Spleen (tissue), 7 donors: ENCODE results near the gene PACSIN2.
"Not testable (repeated sequence)": the region's sequence is repeated elsewhere in the genome, so short reads cannot be mapped to it uniquely, and the experiment has no call there.

Experiments used
- CTCF ChIP-seq, 11 experiments: fragments of 200-600 bp in 7 of 11; fragments of 450-650 bp in 4 of 11; sonication (generic) in 4 of 11; IDR thresholded peaks in 8 of 11; conservative IDR thresholded peaks in 3 of 11; 1 replicate in 7 of 11; 2 replicates in 4 of 11; pipeline versions ENCODE4 v1.4.0 to v1.8.0; 2016 to 2021; ENCODE audit warnings: antibody characterized with exemption in 11 of 11, inconsistent platforms in 4 of 11, mild to moderate bottlenecking in 1 of 11
- POLR2A ChIP-seq, 3 donors: fragments of 450-650 bp; IDR thresholded peaks; one replicate each; pipeline ENCODE4 v1.5.1; 2017; ENCODE audit warnings: antibody characterized with exemption in 3 of 3, mild to moderate bottlenecking in 1 of 3
- donor health status: DM: no; HTN: no; CAD: no; lungs with moderate emphysema.
- donor health status: DM: no; HTN: no; CAD: no.
- donor health status: DM: no; HTN: no; CAD: no.

GRCh38 chr22:42936680-42937079 lies 78.3 kb downstream of the PACSIN2 start:
- TF ChIP-seq POLR2A (IDR thresholded peaks at IDR 0.05); CTCF (IDR thresholded peaks at IDR 0.05 in 8 of 11, conservative IDR thresholded peaks at IDR 0.05 in 3 of 11): not testable (repeated sequence)
